ENCODE results near the gene TBC1D1. TPM values are rescaled to one million over a fixed set of nuclear protein-coding genes. Genes with fewer than 3 reads are reported as not detected.

TBC1D1 gene
- total RNA-seq, 1 experiment from 2014 or later: 106 TPM

DNA sequence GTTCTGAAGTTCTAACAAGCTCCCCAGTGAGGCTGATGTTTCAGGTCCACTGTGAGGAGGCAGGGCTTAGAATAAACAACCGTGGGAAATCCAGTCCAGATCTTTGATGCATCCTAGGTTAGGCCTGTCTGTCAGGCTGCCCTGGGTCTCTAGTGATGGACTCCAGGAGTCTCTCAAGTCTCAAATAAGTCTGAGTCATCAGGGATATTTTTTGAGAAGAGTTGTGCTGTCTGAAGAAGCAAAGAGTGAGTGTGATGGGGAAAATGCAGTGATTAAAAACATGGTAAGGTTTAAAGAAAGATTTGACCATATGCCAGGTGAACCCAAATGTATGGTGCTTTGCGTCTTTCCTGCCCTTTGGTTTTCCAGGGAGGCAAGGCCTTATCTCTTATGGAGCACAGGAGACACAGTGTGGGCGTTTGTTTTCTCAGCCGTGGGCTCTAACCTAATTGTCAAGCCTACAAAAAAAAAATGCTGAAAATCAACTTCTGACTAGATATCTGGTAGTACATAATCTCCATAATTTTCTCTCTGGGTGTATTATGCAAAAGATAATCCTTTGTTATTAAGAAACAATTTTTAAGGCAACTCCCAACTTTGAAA lies 170.0 kb downstream of the TBC1D1 start:
- Histone ChIP-seq H3F3A (ENCODE audit: insufficient read depth, low read depth) (no peaks in the 10 kb centered on the region), H3K27me3 (ENCODE audit: insufficient read depth, low read depth) (no peaks in the 10 kb centered on the region), H4K20me1 (ENCODE audit: insufficient read depth) (no peaks in the 10 kb centered on the region), H3K27ac (no peak overlapping the region), H3K4me2 (no peak overlapping the region), H3K9me2 (ENCODE audit: insufficient read depth) (no peaks in the 10 kb centered on the region), H3K36me3 (ENCODE audit: low read depth) (no peaks in the 10 kb centered on the region), H3K4me1 (replicated peaks; ENCODE audit: insufficient read depth) (peaks cover 19% of the 10 kb centered on the region), H3K4me3 (no peak overlapping the region), H3K79me2 (ENCODE audit: low read depth) (no peaks in the 10 kb centered on the region), H3K9me3 (ENCODE audit: insufficient read depth, low read depth) (no peaks in the 10 kb centered on the region), H2AFZ (no peak overlapping the region)
- no peak for DNase-seq
- ChIA-PET POLR2A (ENCODE audit: unreplicated experiment) (no interaction called here), CTCF (no interaction called here)
- TF ChIP-seq, protein P1, sequence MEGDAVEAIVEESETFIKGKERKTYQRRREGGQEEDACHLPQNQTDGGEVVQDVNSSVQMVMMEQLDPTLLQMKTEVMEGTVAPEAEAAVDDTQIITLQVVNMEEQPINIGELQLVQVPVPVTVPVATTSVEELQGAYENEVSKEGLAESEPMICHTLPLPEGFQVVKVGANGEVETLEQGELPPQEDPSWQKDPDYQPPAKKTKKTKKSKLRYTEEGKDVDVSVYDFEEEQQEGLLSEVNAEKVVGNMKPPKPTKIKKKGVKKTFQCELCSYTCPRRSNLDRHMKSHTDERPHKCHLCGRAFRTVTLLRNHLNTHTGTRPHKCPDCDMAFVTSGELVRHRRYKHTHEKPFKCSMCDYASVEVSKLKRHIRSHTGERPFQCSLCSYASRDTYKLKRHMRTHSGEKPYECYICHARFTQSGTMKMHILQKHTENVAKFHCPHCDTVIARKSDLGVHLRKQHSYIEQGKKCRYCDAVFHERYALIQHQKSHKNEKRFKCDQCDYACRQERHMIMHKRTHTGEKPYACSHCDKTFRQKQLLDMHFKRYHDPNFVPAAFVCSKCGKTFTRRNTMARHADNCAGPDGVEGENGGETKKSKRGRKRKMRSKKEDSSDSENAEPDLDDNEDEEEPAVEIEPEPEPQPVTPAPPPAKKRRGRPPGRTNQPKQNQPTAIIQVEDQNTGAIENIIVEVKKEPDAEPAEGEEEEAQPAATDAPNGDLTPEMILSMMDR (conservative IDR thresholded peaks at IDR 0.05): no peak
- no peak for TF ChIP-seq EZH2 (IDR thresholded peaks at IDR 0.05; ENCODE audit: low read depth)
- no TSS peak for BruUV-seq (replicated peaks)
- intact Hi-C loops (cut with micrococcal nuclease; ENCODE audit: unreplicated experiment): loop anchor here (10.0 kb wide), 1 partner anchor 794 kb away; the partner anchor contains the start of gene TLR6

DNA sequence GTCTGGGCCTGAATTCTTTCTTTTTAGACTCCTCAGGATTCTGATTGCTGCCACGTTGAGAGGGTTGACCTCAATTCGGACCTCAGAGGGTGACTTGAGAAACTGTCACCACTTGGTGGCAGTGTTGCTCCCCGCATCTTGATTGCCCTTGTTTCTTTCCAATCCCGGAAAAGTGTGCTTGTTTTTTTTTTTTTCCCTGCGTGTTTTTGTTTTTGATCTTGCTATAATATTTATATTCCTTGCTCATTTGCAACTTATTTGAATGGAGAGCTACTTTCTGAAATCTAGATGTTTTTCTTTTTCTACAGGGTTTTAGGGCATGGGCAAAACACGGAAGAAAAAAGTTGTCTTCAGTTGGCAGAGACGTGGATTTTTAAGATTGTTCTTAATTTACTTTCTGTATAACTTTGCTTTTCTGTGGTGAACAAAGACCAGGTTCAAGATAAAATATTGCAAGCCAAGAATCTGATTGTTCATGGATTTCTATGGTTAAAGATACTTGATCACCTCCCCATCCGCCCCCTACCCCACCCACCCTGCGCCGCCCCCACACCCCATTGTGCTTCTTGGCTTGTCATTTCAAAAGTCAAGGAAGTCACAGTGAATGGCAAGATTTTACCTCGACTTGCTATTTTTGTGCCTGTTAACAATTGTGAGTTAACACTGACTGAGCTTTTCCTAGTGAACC lies 171.3 kb downstream of the TBC1D1 start:
- Histone ChIP-seq H3K4me1 (replicated peaks; ENCODE audit: insufficient read depth) (peaks cover 19% of the 10 kb centered on the region), H3K4me3 (no peak overlapping the region), H3K79me2 (ENCODE audit: low read depth) (no peaks in the 10 kb centered on the region), H2AFZ (no peak overlapping the region), H3K27ac (no peak overlapping the region), H3F3A (ENCODE audit: insufficient read depth, low read depth) (no peaks in the 10 kb centered on the region), H3K4me2 (peak overlapping the region; percentile 41), H3K36me3 (ENCODE audit: low read depth) (no peaks in the 10 kb centered on the region), H4K20me1 (ENCODE audit: insufficient read depth) (no peaks in the 10 kb centered on the region), H3K9me2 (ENCODE audit: insufficient read depth) (no peaks in the 10 kb centered on the region), H3K27me3 (ENCODE audit: insufficient read depth, low read depth) (no peaks in the 10 kb centered on the region), H3K9me3 (ENCODE audit: insufficient read depth, low read depth) (no peaks in the 10 kb centered on the region)
- DNase-seq: peak; percentile 58 to 70
- TF ChIP-seq EZH2 (IDR thresholded peaks at IDR 0.05; ENCODE audit: low read depth): no peak
- TF ChIP-seq, protein P1 (conservative IDR thresholded peaks at IDR 0.05): peak; percentile 90
- no TSS peak for BruUV-seq (replicated peaks)
- POLR2A ChIA-PET (ENCODE audit: unreplicated experiment): no interaction called here
- intact Hi-C loops (cut with micrococcal nuclease; ENCODE audit: unreplicated experiment): loop anchor here (1.0 to 10.0 kb wide), 5 partner anchors 257 to 793 kb away; partner anchors contain the start of genes TLR10 and TLR6
- CTCF ChIA-PET: interaction anchor here (0.6 to 1.1 kb wide), 5 partner anchors 58 to 980 kb away, joined by 3 to 5 read pairs (median 4); no protein-coding TSS in a partner anchor

DNA sequence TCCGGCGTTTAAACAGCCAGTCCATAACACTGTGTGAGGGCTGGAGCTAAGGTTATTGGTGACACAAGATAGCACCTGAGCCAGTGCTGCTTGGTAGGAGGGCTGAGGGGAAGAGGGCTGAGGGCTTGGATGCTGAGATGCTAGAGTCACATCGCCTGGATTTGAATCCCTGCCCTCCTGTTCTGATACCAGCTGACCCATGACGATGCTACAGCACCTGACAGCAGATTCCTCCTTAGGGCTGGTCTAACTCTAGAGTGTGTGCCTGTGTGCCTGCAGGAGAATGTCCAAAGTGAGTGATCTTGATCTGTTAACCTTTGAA lies 171.9 kb downstream of the TBC1D1 start:
- intact Hi-C loops (cut with micrococcal nuclease; ENCODE audit: unreplicated experiment): loop anchor here (1.0 to 10.0 kb wide), 5 partner anchors 256 to 792 kb away; partner anchors contain the start of genes TLR10 and TLR6
- H3K36me3 ChIP-seq (ENCODE audit: low read depth): no peaks in the 10 kb centered on the region
- H3K4me1 ChIP-seq (replicated peaks; ENCODE audit: insufficient read depth): peaks cover 19% of the 10 kb centered on the region
- ChIA-PET CTCF (interaction anchor here (0.6 to 1.1 kb wide), 5 partner anchors 57 to 979 kb away, joined by 3 to 5 read pairs (median 4); no protein-coding TSS in a partner anchor), POLR2A (ENCODE audit: unreplicated experiment) (no interaction called here)
- no peak overlapping the region for H3K4me3 ChIP-seq
- H3F3A ChIP-seq (ENCODE audit: insufficient read depth, low read depth): no peaks in the 10 kb centered on the region
- H3K9me2 ChIP-seq (ENCODE audit: insufficient read depth): no peaks in the 10 kb centered on the region
- DNase-seq: no peak
- H2AFZ ChIP-seq: no peak overlapping the region
- BruUV-seq (replicated peaks): no TSS peak
- no peak overlapping the region for H3K27ac ChIP-seq
- no peak overlapping the region for H3K4me2 ChIP-seq
- H3K79me2 ChIP-seq (ENCODE audit: low read depth): no peaks in the 10 kb centered on the region
- H4K20me1 ChIP-seq (ENCODE audit: insufficient read depth): no peaks in the 10 kb centered on the region
- H3K27me3 ChIP-seq (ENCODE audit: insufficient read depth, low read depth): no peaks in the 10 kb centered on the region
- TF ChIP-seq, protein P1 (conservative IDR thresholded peaks at IDR 0.05): no peak
- TF ChIP-seq EZH2 (IDR thresholded peaks at IDR 0.05; ENCODE audit: low read depth): no peak
- no peaks in the 10 kb centered on the region for H3K9me3 ChIP-seq (ENCODE audit: insufficient read depth, low read depth)

Data from PC-9 (cell line).